ENCODE results near the gene IMPDH2.

IMPDH2 gene

GRCh38 chr3:48997714-48998637 lies 31.2 kb downstream of the IMPDH2 start:
- Histone ChIP-seq H3K4me1 (ENCODE audit: low read depth, poor library complexity, severe bottlenecking) (peaks cover 25% of the 10 kb centered on the region), H3K79me2 (ENCODE audit: insufficient read depth, low read depth) (no peaks in the 10 kb centered on the region), H3K4me2 (no peak overlapping the region), H4K20me1 (ENCODE audit: insufficient read depth) (no peaks in the 10 kb centered on the region), H3K9ac (no peak overlapping the region), H3K27me3 (ENCODE audit: insufficient read depth, low read depth) (no peaks in the 10 kb centered on the region), H3K27ac (no peak overlapping the region), H3K36me3 (ENCODE audit: insufficient read depth) (no peaks in the 10 kb centered on the region), H2AFZ (ENCODE audit: low read depth) (no peak overlapping the region), H3K4me3 (IDR thresholded peaks at IDR 0.05; ENCODE audit: insufficient read depth, low read depth, low read length) (no peak overlapping the region)
- no peak for TF ChIP-seq CTCF (conservative IDR thresholded peaks at IDR 0.05; ENCODE audit: low read depth, low read length)

- H3K27me3 ChIP-seq (ENCODE audit: insufficient read depth, low read depth), result no peaks in the 10 kb centered on the region
- H3K36me3 ChIP-seq (ENCODE audit: insufficient read depth), result no peaks in the 10 kb centered on the region
- no peak overlapping the region for H3K4me2 ChIP-seq
- no peaks in the 10 kb centered on the region for H4K20me1 ChIP-seq (ENCODE audit: insufficient read depth)
- TF ChIP-seq CTCF (conservative IDR thresholded peaks at IDR 0.05; ENCODE audit: low read depth, low read length), result no peak
- no peak overlapping the region for H3K9ac ChIP-seq
- H3K4me3 ChIP-seq (IDR thresholded peaks at IDR 0.05; ENCODE audit: insufficient read depth, low read depth, low read length), result no peak overlapping the region
- no peak overlapping the region for H3K27ac ChIP-seq
- H2AFZ ChIP-seq (ENCODE audit: low read depth), result no peak overlapping the region
- peaks cover 25% of the 10 kb centered on the region for H3K4me1 ChIP-seq (ENCODE audit: low read depth, poor library complexity, severe bottlenecking)
- H3K79me2 ChIP-seq (ENCODE audit: insufficient read depth, low read depth), result no peaks in the 10 kb centered on the region; the same call in 1 of the 2 replicates
Measured at GRCh38 chr3:48997102-48997635, 32.0 kb downstream of the IMPDH2 start.

GRCh38 chr3:48996640-48997039 lies 32.6 kb downstream of the IMPDH2 start:
- no peaks in the 10 kb centered on the region for H4K20me1 ChIP-seq (ENCODE audit: insufficient read depth)
- H3K27me3 ChIP-seq (ENCODE audit: insufficient read depth, low read depth), result no peaks in the 10 kb centered on the region
- H2AFZ ChIP-seq (ENCODE audit: low read depth), result no peak overlapping the region
- H3K27ac ChIP-seq, result no peak overlapping the region
- H3K4me3 ChIP-seq (IDR thresholded peaks at IDR 0.05; ENCODE audit: insufficient read depth, low read depth, low read length), result no peak overlapping the region
- no peaks in the 10 kb centered on the region for H3K36me3 ChIP-seq (ENCODE audit: insufficient read depth)
- no peaks in the 10 kb centered on the region; the same call in 1 of the 2 replicates for H3K79me2 ChIP-seq (ENCODE audit: insufficient read depth, low read depth)
- no peak overlapping the region for H3K4me2 ChIP-seq
- H3K4me1 ChIP-seq (ENCODE audit: low read depth, poor library complexity, severe bottlenecking), result peaks cover 25% of the 10 kb centered on the region
- TF ChIP-seq CTCF (conservative IDR thresholded peaks at IDR 0.05; ENCODE audit: low read depth, low read length), result no peak
- H3K9ac ChIP-seq, result no peak overlapping the region

- Histone ChIP-seq H3K27ac (no peak overlapping the region), H3K79me2 (ENCODE audit: insufficient read depth, low read depth) (peaks cover 11% of the 10 kb centered on the region; the same call in 1 of the 2 replicates), H3K4me1 (ENCODE audit: low read depth, poor library complexity, severe bottlenecking) (peaks cover 11% of the 10 kb centered on the region), H3K36me3 (ENCODE audit: insufficient read depth) (no peaks in the 10 kb centered on the region), H3K4me3 (IDR thresholded peaks at IDR 0.05; ENCODE audit: insufficient read depth, low read depth, low read length) (no peak overlapping the region), H4K20me1 (ENCODE audit: insufficient read depth) (no peaks in the 10 kb centered on the region), H2AFZ (ENCODE audit: low read depth) (no peak overlapping the region), H3K27me3 (ENCODE audit: insufficient read depth, low read depth) (no peaks in the 10 kb centered on the region), H3K9ac (no peak overlapping the region), H3K4me2 (no peak overlapping the region)
- TF ChIP-seq CTCF (conservative IDR thresholded peaks at IDR 0.05; ENCODE audit: low read depth, low read length), result no peak
Measured at GRCh38 chr3:48993834-48994233, 35.4 kb downstream of the IMPDH2 start.

Measured in KMS-11 (cell line).